SK-N-MC (cell line): Measurements from ENCODE around the gene NR4A3.
"Not testable (repeated sequence)": the region's sequence is repeated elsewhere in the genome, so short reads cannot be mapped to it uniquely, and the experiment has no call there.

Source experiments
- DNase-seq: peaks from one replicate; pipeline ENCODE4 v3.0.0-alpha.2; 2011; ENCODE audit warnings: low read depth, low spot score
- H3K27ac ChIP-seq: fragments of 200-600 bp; sonication (generic); 2 replicates; pipeline ENCODE4 v1.5.1; 2016; ENCODE audit warnings: mixed run types
- H3K36me3 ChIP-seq: fragments of 200-600 bp; sonication (generic); 2 replicates; pipeline ENCODE4 v1.6.1; 2017; ENCODE audit warnings: antibody characterized with exemption, low read length, mixed read lengths; ENCODE audit not compliant: insufficient read depth
- H3K4me3 ChIP-seq: fragments of 200-600 bp; sonication (generic); 2 replicates; pipeline ENCODE4 v1.5.1; 2016
- H3K9ac ChIP-seq: fragments of 200-600 bp; sonication (generic); 2 replicates; pipeline ENCODE4 v1.8.0; 2017; ENCODE audit warnings: mixed run types, mixed read lengths; ENCODE audit not compliant: insufficient read length
- H3K9me3 ChIP-seq: fragments of 200-600 bp; sonication (generic); 2 replicates; pipeline ENCODE4 v1.6.1; 2017; ENCODE audit warnings: low read depth, mild to moderate bottlenecking, antibody characterized with exemption, low read length, moderate library complexity, mixed read lengths
- EZH2 ChIP-seq: fragments of 200-600 bp; sonication (generic); IDR thresholded peaks from one replicate; pipeline ENCODE4 v1.6.1; 2017; ENCODE audit warnings: antibody characterized with exemption
- FOXP2 ChIP-seq: optimal IDR thresholded peaks from 2 replicates; pipeline ENCODE3; 2011; ENCODE audit warnings: mild to moderate bottlenecking, moderate library complexity; ENCODE audit not compliant: insufficient read depth; ENCODE audit errors: extremely low read length, control extremely low read depth
- POLR2AphosphoS5 ChIP-seq: IDR thresholded peaks from 2 replicates; pipeline ENCODE4 v1.6.1; 2012; ENCODE audit warnings: mild to moderate bottlenecking, low read depth, low read length, borderline replicate concordance

Gene NR4A3

DNA sequence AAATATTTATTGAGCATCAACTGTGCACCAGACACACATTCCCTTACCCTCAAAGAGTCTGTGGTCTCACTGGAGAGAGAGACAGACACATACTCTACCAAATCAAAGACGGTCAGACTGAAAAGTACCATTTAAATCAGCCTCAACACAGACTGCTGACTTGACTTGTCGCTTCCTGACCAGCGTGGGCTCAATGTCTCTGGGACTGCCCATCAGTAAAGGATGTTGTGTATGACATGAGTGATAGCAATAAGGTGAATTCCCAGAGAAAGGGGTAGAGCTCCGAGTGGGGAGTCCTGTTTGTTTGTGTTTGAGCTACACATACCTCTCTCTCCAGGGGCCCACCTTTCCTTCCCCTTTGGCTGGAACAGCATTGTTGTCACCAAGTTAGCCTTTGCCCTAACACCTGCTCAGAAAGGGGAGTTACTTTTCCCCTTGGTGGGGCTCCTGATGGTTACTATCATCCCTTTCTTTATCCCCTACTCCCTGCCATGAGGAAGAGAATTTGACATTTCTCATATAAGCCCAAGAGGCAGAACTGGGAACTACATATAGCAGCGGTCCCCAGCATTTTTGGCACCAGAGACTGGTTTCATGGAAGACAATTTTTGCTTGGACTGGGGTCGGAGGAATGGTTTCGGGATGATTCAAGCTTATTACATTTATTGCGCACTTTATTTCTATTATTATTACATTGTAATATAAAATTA is 33.9 kb downstream of the NR4A3 start:
- H3K36me3 ChIP-seq = peaks cover 3% of the 10 kb centered on the region; the same call in 1 of the 2 replicates
- H3K4me3 ChIP-seq = no peak overlapping the region
- TF ChIP-seq POLR2AphosphoS5 = no peak
- no peak for TF ChIP-seq EZH2
- no peak for TF ChIP-seq FOXP2
- no peak overlapping the region for H3K27ac ChIP-seq
- H3K9me3 ChIP-seq = no peaks in the 10 kb centered on the region
- H3K9ac ChIP-seq = no peak overlapping the region
- no peak for DNase-seq

DNA sequence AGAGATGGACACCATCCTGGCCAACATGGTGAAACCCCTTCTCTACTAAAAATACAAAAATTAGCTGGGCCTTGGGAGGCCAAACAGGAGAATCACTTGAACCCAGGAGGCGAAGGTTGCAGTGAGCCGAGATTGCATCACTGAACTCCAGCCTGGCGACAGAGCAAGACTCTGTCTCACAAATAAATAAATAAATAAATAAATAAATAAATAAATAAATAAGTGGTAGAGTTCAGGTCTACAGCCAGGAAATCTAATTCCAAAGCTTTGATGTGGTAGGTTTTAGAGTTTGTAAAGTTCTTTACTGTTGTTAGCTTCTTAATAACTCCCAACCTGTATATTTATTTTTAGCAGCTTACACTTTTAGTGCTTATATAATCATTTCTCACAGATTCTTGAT is 35.9 kb downstream of the NR4A3 start:
- not testable (repeated sequence) for H3K9ac ChIP-seq, H3K9me3 ChIP-seq, H3K4me3 ChIP-seq, H3K36me3 ChIP-seq, H3K27ac ChIP-seq, DNase-seq

GRCh38 chr9:99858087-99858486 is 36.4 kb downstream of the NR4A3 start:
- Histone ChIP-seq H3K36me3 (no peaks in the 10 kb centered on the region; the same call in 1 of the 2 replicates), H3K27ac (no peak overlapping the region), H3K9me3 (no peaks in the 10 kb centered on the region), H3K9ac (no peak overlapping the region), H3K4me3 (no peak overlapping the region)
- no peak for TF ChIP-seq POLR2AphosphoS5
- TF ChIP-seq EZH2 = no peak
- no peak for TF ChIP-seq FOXP2
- DNase-seq = no peak

GRCh38 chr9:99859243-99859980 is 37.7 kb downstream of the NR4A3 start:
- no peak overlapping the region for H3K27ac ChIP-seq
- no peak for DNase-seq
- no peaks in the 10 kb centered on the region; the same call in 1 of the 2 replicates for H3K36me3 ChIP-seq
- no peak overlapping the region for H3K9ac ChIP-seq
- TF ChIP-seq EZH2 (no peak), POLR2AphosphoS5 (no peak), FOXP2 (no peak)
- no peak overlapping the region for H3K4me3 ChIP-seq
- H3K9me3 ChIP-seq = no peaks in the 10 kb centered on the region

DNA sequence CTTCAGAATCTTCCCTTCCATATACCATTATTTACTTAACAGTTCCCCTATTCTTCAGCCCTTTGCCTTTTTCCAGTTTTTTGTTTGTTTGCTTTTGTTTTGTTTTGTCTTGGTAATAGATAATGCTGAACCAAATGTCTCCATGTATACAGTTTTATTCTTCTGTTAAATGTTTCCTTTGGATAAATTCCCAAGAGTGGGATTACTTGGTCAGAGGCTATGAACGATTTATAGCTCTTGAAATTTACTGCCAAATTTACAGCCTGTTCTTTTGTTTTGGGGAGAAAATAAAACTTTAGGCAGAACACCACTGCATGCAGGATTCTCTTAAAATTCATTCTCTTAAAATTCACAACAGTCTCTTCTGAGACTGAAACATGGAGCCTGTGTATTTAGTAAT is 38.6 kb downstream of the NR4A3 start:
- H3K9ac ChIP-seq = no peak overlapping the region
- TF ChIP-seq EZH2 = no peak
- H3K27ac ChIP-seq = no peak overlapping the region
- DNase-seq = no peak
- no peak overlapping the region for H3K4me3 ChIP-seq
- no peaks in the 10 kb centered on the region for H3K9me3 ChIP-seq
- no peaks in the 10 kb centered on the region; the same call in 1 of the 2 replicates for H3K36me3 ChIP-seq

DNA sequence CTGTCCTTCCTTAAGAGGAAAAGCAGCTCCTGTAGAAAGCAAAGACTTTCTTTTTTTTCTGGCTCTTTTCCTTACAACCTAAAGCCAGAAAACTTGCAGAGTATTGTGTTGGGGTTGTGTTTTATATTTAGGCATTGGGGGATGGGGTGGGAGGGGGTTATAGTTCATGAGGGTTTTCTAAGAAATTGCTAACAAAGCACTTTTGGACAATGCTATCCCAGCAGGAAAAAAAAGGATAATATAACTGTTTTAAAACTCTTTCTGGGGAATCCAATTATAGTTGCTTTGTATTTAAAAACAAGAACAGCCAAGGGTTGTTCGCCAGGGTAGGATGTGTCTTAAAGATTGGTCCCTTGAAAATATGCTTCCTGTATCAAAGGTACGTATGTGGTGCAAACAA is 42.3 kb downstream of the NR4A3 start:
- Histone ChIP-seq H3K9me3 (no peaks in the 10 kb centered on the region), H3K36me3 (no peaks in the 10 kb centered on the region), H3K9ac (no peak overlapping the region), H3K4me3 (no peak overlapping the region), H3K27ac (no peak overlapping the region)
- TF ChIP-seq FOXP2 (no peak), POLR2AphosphoS5 (no peak), EZH2 (no peak)
- DNase-seq = no peak

- TF ChIP-seq FOXP2 (no peak), EZH2 (no peak), POLR2AphosphoS5 (no peak)
- DNase-seq = no peak
- Histone ChIP-seq H3K9ac (no peak overlapping the region), H3K36me3 (no peaks in the 10 kb centered on the region), H3K4me3 (no peak overlapping the region), H3K9me3 (no peaks in the 10 kb centered on the region), H3K27ac (no peak overlapping the region)
These were observed 44.7 kb downstream of the NR4A3 start for GRCh38 chr9:99866398-99866797.

DNA sequence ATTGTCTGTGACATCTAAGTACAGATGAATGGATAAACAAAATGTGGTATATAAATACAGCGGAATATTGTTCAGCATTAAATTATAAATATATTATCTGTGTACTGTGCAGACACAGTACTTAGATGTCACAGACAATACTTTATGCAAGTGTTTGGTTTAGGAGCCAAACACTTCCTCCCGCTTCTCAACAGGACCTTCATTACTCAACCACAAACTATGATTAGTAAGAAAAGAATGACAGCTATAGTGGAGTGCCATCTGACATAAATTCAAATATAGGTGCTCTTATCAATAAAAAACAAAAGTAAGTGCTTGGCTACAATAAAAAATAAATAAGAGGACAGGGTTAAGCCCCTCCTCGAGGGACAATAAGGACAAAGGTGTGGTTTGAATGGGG is 45.9 kb downstream of the NR4A3 start:
- H3K9ac ChIP-seq = no peak overlapping the region
- no peak overlapping the region for H3K4me3 ChIP-seq
- H3K9me3 ChIP-seq = no peaks in the 10 kb centered on the region
- H3K27ac ChIP-seq = no peak overlapping the region
- DNase-seq = no peak
- no peaks in the 10 kb centered on the region for H3K36me3 ChIP-seq
- TF ChIP-seq FOXP2 (no peak), EZH2 (no peak), POLR2AphosphoS5 (no peak)

DNA sequence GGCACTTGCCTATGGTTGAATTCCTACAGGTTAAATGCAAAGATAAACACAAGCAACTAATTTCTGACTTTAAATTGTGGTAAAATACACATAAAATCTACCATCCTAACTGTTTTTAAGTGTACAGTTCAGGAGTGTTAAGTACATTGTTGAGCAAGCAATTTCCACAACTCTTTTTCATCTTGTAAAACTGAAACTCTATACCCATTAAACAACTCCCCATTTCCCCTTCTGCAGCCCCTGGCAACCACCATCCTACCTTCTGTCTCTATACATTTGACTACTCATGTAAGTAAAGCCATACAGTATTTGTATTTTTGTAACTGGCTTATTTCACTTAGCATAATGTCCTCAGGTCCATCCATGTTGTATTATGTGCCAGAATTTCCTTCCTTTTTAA is 46.3 kb downstream of the NR4A3 start:
- H3K27ac ChIP-seq = no peak overlapping the region
- TF ChIP-seq EZH2 (no peak), POLR2AphosphoS5 (no peak), FOXP2 (no peak)
- no peak overlapping the region for H3K4me3 ChIP-seq
- H3K9ac ChIP-seq = no peak overlapping the region
- H3K36me3 ChIP-seq = no peaks in the 10 kb centered on the region
- no peaks in the 10 kb centered on the region for H3K9me3 ChIP-seq
- DNase-seq = no peak
